Naive B cell (primary cell): ENCODE data around the gene GGA1. TPM values are rescaled to one million over a fixed set of nuclear protein-coding genes. Genes with fewer than 3 reads are reported as not detected.

Experiments
- ATAC-seq, 2 donors: fragments of 150-1000 bp; cut with Tn5 transposase; 2 replicates each; pipeline ENCODE4 v1.10.0; 2021; ENCODE audit warnings: low read depth in 2 of 2, mild to moderate bottlenecking in 2 of 2, moderate library complexity in 2 of 2
- DNase-seq: peaks from one replicate; pipeline ENCODE4 v3.0.0; 2022
- H3K27ac Mint-ChIP-seq, 6 donors: one replicate each; pipeline ENCODE4 v1.8.0; 2020 to 2022; ENCODE audit warnings: mild to moderate bottlenecking in 6 of 6, mixed read lengths in 6 of 6, moderate library complexity in 5 of 6, inconsistent platforms in 2 of 6
- H3K27me3 Mint-ChIP-seq, 3 donors: one replicate each; pipeline ENCODE4 v1.8.0; 2021 to 2022; ENCODE audit warnings: mixed read lengths in 3 of 3, mild to moderate bottlenecking in 1 of 3
- H3K36me3 Mint-ChIP-seq, 2 donors: one replicate each; pipeline ENCODE4 v1.8.0; 2020 to 2022; ENCODE audit warnings: mixed read lengths in 2 of 2, inconsistent platforms in 1 of 2, mild to moderate bottlenecking in 1 of 2
- H3K4me1 Mint-ChIP-seq, 3 donors: one replicate each; pipeline ENCODE4 v1.8.0; 2020 to 2022; ENCODE audit warnings: mixed read lengths in 3 of 3, inconsistent platforms in 1 of 3, mild to moderate bottlenecking in 1 of 3, moderate library complexity in 1 of 3
- H3K4me3 Mint-ChIP-seq, 8 donors: one replicate each; pipeline ENCODE4 v1.8.0; 2020 to 2022; ENCODE audit warnings: mild to moderate bottlenecking in 8 of 8, mixed read lengths in 8 of 8, moderate library complexity in 8 of 8, inconsistent platforms in 2 of 8
- H3K9me3 Mint-ChIP-seq, 7 donors: one replicate each; pipeline ENCODE4 v1.8.0; 2020 to 2022; ENCODE audit warnings: mixed read lengths in 7 of 7, mild to moderate bottlenecking in 5 of 7, inconsistent platforms in 2 of 7, moderate library complexity in 1 of 7
- polyA plus RNA-seq, 6 donors: library from polyadenylated mRNA; unstranded; fragments of 300-500 nt; fragmentation: Illumina TruSeq; gene quantifications; one replicate each; pipeline ENCODE4 v1.2.3, GENCODE V29; 2021; ENCODE audit warnings: low read depth in 6 of 6

GGA1 gene
- polyA plus RNA-seq, 6 donors from 2014 or later = 15.5 to 28.9 (median 24.2) TPM

DNA sequence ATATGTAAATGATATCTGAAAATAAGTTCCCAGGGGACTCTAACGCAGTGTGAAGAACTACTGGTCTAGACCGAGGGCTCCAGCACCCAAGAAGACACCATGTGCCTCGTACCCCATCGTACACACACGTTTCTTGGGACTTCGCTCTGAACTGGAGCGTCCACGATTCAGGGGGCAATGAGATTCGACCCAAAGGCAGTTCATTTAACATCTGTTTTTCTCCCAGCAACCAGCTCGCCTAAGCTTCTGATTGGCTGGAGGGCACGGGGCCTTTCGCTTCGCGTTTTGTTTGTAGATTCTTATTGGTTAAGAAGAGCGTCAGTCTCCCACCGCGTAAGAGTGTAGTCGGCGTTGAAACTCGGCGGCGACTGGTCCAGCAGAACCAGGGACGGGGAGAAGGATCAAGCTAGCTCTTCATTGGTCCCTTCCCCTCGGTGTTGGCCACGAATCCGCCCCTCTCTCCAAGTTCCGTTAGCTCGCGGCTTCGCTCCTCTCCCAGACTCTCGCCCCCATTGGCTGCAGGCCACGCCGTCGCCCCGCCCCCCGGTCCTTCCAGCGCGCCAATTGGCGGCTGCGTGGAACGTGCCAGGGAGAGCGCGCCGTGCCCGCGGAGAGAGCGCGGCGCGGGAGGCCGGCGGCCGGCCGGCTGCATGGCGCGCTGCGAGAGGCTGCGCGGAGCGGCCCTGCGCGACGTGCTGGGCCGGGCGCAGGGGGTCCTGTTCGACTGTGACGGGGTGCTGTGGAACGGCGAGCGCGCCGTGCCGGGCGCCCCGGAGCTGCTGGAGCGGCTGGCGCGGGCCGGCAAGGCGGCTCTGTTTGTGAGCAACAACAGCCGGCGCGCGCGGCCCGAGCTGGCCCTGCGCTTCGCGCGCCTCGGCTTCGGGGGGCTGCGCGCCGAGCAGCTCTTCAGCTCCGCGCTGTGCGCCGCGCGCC lies 49.8 kb downstream of the GGA1 start, which contains the start of gene PDXP:
TSS of gene PDXP (plus strand) at position 591 of the 933 bp plus-strand sequence. CDS start at position 651, 60 bp downstream.
- Mint-ChIP-seq H3K27me3 (no peaks in the 10 kb centered on the region), H3K4me3 (peak within 1 kb of the TSS; percentile 86 to 98 (median 94)), H3K4me1 (peaks cover 39 to 52% (median 45%) of the 10 kb centered on the region in 3 donors), H3K36me3 (no peaks in the 10 kb centered on the region), H3K27ac (peak within 1 kb of the TSS; percentile 70 to 98 (median 94)), H3K9me3 (no peaks in the 10 kb centered on the region)
- peak; percentile 98 for DNase-seq
- peak; percentile 88 to 89 for ATAC-seq

DNA sequence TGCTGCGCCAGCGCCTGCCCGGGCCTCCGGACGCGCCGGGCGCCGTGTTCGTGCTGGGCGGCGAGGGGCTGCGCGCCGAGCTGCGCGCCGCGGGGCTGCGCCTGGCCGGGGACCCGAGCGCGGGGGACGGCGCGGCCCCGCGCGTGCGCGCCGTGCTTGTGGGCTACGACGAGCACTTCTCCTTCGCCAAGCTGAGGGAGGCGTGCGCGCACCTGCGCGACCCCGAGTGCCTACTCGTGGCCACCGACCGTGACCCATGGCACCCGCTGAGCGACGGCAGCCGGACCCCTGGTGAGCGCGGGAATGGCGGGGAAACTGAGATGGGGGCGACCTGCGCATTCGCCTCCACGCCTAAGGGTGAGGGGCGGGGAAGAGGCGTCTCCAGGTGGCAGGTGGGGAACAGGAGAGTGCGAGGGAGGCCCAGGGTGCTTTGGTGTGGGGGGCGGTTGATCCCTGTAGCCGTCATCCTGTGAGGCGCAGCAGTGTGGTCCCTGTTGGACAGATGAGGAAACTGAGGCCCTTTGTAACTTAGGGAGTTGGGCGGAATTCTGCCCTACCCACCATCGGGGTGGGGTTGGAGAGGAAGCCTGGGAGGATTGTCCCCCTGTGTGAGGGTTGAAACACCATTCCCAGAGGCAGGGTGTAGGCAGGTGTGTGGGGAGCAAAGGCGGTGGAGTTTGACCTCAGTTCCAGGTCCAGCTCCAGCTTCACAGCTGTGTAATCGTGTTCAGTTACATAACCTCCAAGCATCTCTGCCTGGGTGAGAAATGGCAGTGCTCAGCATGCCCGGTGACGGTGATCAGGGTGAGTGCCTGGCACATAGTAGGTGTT lies 50.6 kb downstream of the GGA1 start:
- ATAC-seq = peak; percentile 4 to 5
- DNase-seq = peak; percentile 47
- peak overlapping the region; percentile 76 to 93 (median 85) for H3K4me3 Mint-ChIP-seq

DNA sequence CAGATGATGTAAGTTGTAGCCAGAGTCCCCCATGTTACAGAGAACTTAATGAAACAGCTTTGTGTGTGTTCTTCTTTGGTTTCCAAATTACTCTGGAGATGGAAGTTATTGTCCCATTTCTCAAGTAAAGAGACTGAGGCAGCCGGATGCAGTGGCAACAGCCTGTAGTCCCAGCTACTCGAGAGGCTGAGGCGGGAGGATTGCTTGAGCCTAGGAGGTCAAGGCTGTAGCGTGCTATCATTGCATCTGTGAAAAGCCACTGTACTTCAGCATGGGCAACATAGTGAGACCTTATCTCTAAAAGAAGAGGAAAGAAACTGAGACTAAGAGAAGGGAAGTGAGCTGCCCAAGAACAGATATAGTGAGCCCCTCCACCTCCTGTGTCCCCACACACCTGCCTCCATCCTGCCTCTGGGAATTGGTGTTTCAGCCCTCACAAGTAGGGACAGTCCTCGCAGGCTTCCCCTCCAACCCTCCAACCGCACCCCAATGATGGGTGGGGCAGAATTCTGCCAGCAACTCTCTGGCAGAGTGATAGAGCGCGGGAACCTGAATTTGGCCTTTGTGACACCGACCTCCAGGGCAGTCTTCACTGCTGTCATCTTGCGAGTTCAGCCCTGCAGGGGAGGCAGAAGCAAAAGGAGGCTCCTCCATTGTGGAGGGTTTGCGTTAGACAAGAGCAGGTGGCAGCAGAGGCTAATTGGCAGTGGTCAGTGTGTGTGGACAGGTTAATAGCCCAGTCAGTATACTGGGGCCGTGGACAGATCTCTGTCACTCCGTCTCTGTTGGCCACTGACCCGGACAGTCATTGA lies 51.5 kb downstream of the GGA1 start:
- Mint-ChIP-seq H3K27me3 (no peaks in the 10 kb centered on the region), H3K27ac (peak overlapping the region in 5 of 6 donors; percentile 8 to 89 (median 81)), H3K4me1 (peaks cover 39 to 55% (median 45%) of the 10 kb centered on the region in 3 donors), H3K4me3 (peak overlapping the region; percentile 76 to 93 (median 85)), H3K36me3 (no peaks in the 10 kb centered on the region), H3K9me3 (no peaks in the 10 kb centered on the region)
- ATAC-seq (no peak), DNase-seq (no peak)

More for the DNA sequence above, 50.6 kb downstream of the GGA1 start:
- H3K36me3 Mint-ChIP-seq = no peaks in the 10 kb centered on the region
- no peaks in the 10 kb centered on the region for H3K27me3 Mint-ChIP-seq
- peaks cover 39 to 55% (median 45%) of the 10 kb centered on the region in 3 donors for H3K4me1 Mint-ChIP-seq
- H3K27ac Mint-ChIP-seq = peak overlapping the region in 5 of 6 donors; percentile 8 to 92 (median 85)
- H3K9me3 Mint-ChIP-seq = no peaks in the 10 kb centered on the region

DNA sequence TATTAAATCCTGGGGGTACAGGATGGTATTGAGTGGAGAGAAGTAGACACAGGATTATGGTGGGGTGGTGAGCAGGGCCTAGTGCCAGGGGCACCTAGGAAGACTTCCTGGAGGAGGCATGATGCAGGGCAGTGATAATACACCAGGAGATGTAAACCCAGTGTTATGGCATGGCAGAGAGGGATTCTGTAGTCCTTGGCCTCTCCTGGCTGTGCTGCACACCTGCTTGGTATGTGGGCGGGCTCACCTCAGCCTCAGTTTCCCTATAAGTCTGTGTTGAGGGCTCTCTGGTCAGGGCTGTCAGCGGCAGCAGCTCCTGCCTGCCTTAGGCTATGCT lies 52.0 kb downstream of the GGA1 start:
- Mint-ChIP-seq H3K9me3 (no peaks in the 10 kb centered on the region), H3K4me1 (peaks cover 39 to 55% (median 45%) of the 10 kb centered on the region in 3 donors), H3K27me3 (no peaks in the 10 kb centered on the region), H3K27ac (peak overlapping the region in 3 of 6 donors; percentile 50 to 89 (median 81)), H3K36me3 (peaks cover 0 to under 1% of the 10 kb centered on the region in 2 donors), H3K4me3 (peak overlapping the region in 6 of 8 donors; percentile 57 to 88 (median 82))
- no peak for DNase-seq
- no peak for ATAC-seq

DNA sequence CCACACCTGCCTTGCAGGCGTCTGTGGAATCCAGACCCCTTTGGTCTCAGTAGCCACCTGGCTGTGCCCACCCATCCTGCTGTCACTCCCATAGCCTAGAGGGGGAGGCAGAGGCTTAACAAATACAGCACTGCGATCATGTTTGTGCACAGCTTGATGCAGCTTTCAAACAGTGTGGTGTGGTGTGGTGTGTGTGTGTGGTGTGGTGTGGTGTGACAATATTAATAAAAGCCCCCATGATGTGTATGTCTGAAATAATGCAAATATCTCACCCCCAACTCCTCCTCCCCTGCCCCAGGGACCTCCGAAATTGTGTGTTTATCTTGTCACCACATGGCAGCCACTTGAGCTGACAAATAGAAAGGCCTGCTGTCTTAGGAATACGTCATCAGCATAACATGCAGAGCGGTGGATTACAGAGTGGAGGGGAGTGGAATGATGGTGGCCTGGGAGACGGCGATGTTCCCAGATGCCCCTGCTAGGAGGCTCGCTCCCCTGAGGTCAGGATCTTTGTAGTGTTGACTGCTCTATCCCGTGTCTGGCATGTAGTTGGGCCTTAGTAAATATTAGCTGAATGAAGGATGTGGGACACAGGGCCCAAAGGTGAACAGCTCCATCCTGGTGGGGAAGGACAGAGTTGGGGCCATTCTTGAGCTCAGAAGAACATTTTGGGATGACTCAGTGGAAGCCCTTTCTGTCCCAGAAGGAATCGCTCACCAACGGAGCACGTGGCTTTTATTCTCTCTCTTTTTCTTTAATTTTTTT lies 52.7 kb downstream of the GGA1 start:
- DNase-seq (no peak), ATAC-seq (peak in 1 of 2 donors; percentile 4)
- Mint-ChIP-seq H3K4me1 (peaks cover 39 to 53% (median 52%) of the 10 kb centered on the region in 3 donors), H3K4me3 (peak overlapping the region; percentile 38 to 88 (median 80)), H3K27me3 (no peaks in the 10 kb centered on the region), H3K9me3 (no peaks in the 10 kb centered on the region), H3K27ac (peak overlapping the region in 5 of 6 donors; percentile 27 to 90 (median 89)), H3K36me3 (peaks cover 4 to 8% of the 10 kb centered on the region in 2 donors)

DNA sequence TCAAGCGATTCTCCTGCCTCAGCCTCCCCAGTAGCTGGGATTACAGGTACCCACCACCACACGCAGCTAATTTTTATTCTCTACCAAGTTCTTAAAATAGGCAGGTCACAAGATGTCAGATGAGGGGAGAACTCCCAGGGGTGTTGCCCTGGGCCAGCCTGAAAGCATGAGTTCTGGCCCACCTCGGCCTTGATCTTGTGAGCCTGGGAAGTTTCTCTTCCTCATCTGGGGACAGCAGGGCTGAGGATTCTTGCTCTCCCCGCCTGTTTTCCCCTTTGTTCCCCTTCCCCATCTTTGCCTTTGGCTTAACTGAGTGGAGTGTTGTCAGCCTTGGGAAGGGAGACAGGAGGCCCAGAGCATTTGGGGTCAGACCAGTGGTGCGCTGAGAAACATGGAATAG lies 53.4 kb downstream of the GGA1 start:
- peaks cover 39 to 54% (median 53%) of the 10 kb centered on the region in 3 donors for H3K4me1 Mint-ChIP-seq
- ATAC-seq (no peak), DNase-seq (no peak)
- H3K36me3 Mint-ChIP-seq = peaks cover 4 to 14% of the 10 kb centered on the region in 2 donors
- H3K27ac Mint-ChIP-seq = peak overlapping the region in 5 of 6 donors; percentile 77 to 90 (median 89)
- H3K27me3 Mint-ChIP-seq = no peaks in the 10 kb centered on the region
- H3K9me3 Mint-ChIP-seq = no peaks in the 10 kb centered on the region
- peak overlapping the region in 7 of 8 donors; percentile 8 to 88 (median 77) for H3K4me3 Mint-ChIP-seq

DNA sequence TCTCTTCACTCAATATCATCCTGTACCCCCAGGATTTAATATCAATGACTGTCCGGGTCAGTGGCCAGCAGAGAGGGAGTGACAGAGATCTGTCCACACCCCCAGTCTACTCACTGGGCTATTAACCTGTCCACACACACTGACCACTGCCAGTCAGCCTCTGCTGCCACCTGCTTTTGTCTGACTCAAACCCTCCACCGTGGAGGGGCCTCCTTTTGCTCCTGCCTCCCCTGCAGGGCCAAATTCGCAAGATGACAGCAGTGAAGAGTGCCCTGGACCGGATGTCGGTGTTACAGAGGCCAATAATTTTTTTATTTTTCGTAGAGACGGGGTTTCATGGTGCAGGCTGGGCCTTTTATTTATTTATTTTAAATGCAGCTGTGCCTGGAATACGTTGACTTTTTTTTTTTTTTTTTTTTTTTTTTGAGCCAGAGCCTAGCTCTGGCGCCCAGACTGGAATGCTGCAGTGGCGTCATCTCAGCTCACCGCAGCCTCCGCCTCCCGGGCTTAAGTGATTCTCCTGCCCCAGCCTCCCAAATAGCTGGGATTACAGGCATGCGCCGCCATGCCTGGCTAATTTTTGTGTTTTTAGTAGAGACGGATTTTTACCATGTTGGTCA lies 55.0 kb downstream of the GGA1 start:
- peak overlapping the region in 1 of 6 donors; percentile 35 for H3K27ac Mint-ChIP-seq
- no peaks in the 10 kb centered on the region for H3K27me3 Mint-ChIP-seq
- no peak for ATAC-seq
- H3K4me1 Mint-ChIP-seq = peaks cover 33 to 45% (median 43%) of the 10 kb centered on the region in 3 donors
- H3K36me3 Mint-ChIP-seq = peaks cover 4 to 14% of the 10 kb centered on the region in 2 donors
- no peak for DNase-seq
- H3K4me3 Mint-ChIP-seq = no peak overlapping the region
- no peaks in the 10 kb centered on the region for H3K9me3 Mint-ChIP-seq

DNA sequence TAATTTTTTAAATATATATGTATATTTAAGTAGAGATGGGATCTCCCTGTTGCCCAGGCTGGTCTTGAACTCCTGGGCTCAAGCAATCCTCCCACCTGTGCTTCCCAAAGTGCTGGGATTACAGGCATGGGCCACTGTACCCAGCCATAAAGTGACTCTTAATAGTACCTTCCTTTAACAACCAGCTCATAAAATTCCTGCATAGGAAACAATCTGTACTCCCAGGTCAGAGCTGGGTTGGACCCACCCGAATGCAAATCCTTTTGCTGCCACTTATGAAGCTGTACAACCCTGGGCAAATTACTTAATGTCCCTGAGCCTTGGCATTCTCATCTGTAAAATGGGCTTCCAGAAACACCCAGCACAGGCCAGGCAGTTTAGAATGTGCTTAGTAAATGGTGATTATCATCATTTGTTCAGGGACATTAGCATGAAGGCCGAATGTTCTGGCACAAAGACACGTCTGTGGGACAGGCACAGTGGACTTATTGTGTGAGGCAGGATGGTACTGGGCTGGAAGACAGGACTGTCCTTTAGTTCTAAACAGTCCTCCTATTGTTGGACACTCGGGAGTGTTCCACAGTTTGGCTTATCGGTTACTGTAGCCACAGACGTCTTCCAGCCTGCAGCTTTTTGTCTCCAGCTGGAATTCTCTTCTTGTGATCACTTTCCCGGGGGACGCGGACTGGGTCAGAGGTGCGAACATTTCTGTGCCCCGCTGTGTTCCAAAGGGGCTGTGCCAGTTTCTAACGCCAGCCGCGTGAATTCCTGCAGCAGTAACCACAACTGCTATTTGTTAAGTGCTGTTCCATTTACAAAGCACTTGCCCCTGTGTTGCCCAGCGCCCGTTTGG lies 55.8 kb downstream of the GGA1 start:
- Mint-ChIP-seq H3K27ac (peak overlapping the region in 1 of 6 donors; percentile 45), H3K4me3 (no peak overlapping the region), H3K27me3 (no peaks in the 10 kb centered on the region), H3K36me3 (peaks cover 4 to 14% of the 10 kb centered on the region in 2 donors), H3K9me3 (no peaks in the 10 kb centered on the region), H3K4me1 (peaks cover 28 to 41% (median 39%) of the 10 kb centered on the region in 3 donors)
- ATAC-seq = no peak
- DNase-seq = no peak

DNA sequence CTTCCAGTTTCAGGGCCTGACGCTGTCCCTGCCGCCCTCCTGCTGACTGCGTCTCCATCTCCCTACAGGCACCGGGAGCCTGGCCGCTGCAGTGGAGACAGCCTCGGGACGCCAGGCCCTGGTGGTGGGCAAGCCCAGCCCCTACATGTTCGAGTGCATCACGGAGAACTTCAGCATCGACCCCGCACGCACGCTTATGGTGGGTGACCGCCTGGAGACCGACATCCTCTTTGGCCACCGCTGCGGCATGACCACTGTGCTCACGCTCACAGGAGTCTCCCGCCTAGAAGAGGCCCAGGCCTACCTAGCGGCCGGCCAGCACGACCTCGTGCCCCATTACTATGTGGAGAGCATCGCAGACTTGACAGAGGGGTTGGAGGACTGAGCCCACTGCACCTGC lies 56.9 kb downstream of the GGA1 start:
- no peak overlapping the region for H3K4me3 Mint-ChIP-seq
- DNase-seq = no peak
- peaks cover 18 to 31% (median 29%) of the 10 kb centered on the region in 3 donors for H3K4me1 Mint-ChIP-seq
- H3K27ac Mint-ChIP-seq = no peak overlapping the region
- no peaks in the 10 kb centered on the region for H3K27me3 Mint-ChIP-seq
- H3K9me3 Mint-ChIP-seq = no peaks in the 10 kb centered on the region
- peaks cover 4 to 14% of the 10 kb centered on the region in 2 donors for H3K36me3 Mint-ChIP-seq
- ATAC-seq = no peak

DNA sequence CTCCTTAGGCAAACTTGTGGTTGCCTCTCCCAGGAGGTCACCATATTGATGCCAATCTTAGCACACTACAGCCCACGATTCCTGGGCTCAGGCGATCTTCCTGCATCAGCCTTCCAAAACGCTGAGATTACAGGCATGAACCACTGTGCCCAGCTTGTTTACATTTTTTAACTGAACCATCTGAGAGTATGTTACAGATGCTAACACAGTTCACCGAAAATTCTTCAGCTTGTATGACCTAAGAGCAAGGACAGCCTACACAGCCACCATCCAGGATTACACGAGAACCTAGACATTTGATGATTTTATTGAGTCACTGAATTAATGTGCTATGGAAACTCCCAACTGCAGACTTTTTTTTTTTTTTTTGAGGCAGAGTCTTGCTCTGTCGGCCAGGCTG lies 61.0 kb downstream of the GGA1 start:
- ATAC-seq = no peak
- Mint-ChIP-seq H3K27ac (peak overlapping the region in 1 of 6 donors; percentile 38), H3K4me3 (no peak overlapping the region), H3K27me3 (no peaks in the 10 kb centered on the region), H3K4me1 (peaks cover 21 to 36% (median 30%) of the 10 kb centered on the region in 3 donors), H3K36me3 (peaks cover 4 to 14% of the 10 kb centered on the region in 2 donors), H3K9me3 (no peaks in the 10 kb centered on the region)
- DNase-seq = no peak
